Measurements from ENCODE around the gene KNDC1. TPM values are rescaled to one million over a fixed set of nuclear protein-coding genes. Genes with fewer than 3 reads are reported as not detected.

Gene KNDC1
- total RNA-seq, 1 donor from 2014 or later = not detected

GRCh38 chr10:133196936-133197758, 37.1 kb downstream of the KNDC1 start:
- intact Hi-C loops (cut with DNase I) = no loop called here
- DNase-seq (ENCODE audit: missing footprints) (peak; percentile 33), ATAC-seq (no peak)

- no peak for ATAC-seq
- intact Hi-C loops (cut with DNase I) = no loop called here
- DNase-seq (ENCODE audit: missing footprints) = peak; percentile 58
These were observed 37.8 kb downstream of the KNDC1 start for GRCh38 chr10:133197786-133198185.

GRCh38 chr10:133198206-133198605, 38.2 kb downstream of the KNDC1 start:
- intact Hi-C loops (cut with DNase I) = no loop called here
- no peak for ATAC-seq
- DNase-seq (ENCODE audit: missing footprints) = peak; percentile 7

GRCh38 chr10:133198621-133199487, 38.8 kb downstream of the KNDC1 start:
- intact Hi-C loops (cut with DNase I) = no loop called here
- ATAC-seq = no peak
- DNase-seq (ENCODE audit: missing footprints) = peak; percentile 50

GRCh38 chr10:133199488-133199885, 39.5 kb downstream of the KNDC1 start:
- DNase-seq (ENCODE audit: missing footprints) (no peak), ATAC-seq (no peak)
- intact Hi-C loops (cut with DNase I) = no loop called here

GRCh38 chr10:133199992-133200611, 40.1 kb downstream of the KNDC1 start:
- DNase-seq (ENCODE audit: missing footprints) (peak; percentile 46), ATAC-seq (no peak)
- intact Hi-C loops (cut with DNase I) = no loop called here

- intact Hi-C loops (cut with DNase I) = no loop called here
- DNase-seq (ENCODE audit: missing footprints) (no peak), ATAC-seq (no peak)
These were observed 40.6 kb downstream of the KNDC1 start for GRCh38 chr10:133200621-133201031.

- intact Hi-C loops (cut with DNase I) = no loop called here
- ATAC-seq (no peak), DNase-seq (ENCODE audit: missing footprints) (no peak)
These were observed 41.3 kb downstream of the KNDC1 start for GRCh38 chr10:133201151-133201947.

- ATAC-seq (no peak), DNase-seq (ENCODE audit: missing footprints) (no peak)
- intact Hi-C loops (cut with DNase I) = no loop called here
These were observed 42.1 kb downstream of the KNDC1 start for GRCh38 chr10:133201948-133202725.

- ATAC-seq (no peak), DNase-seq (ENCODE audit: missing footprints) (no peak)
- intact Hi-C loops (cut with DNase I) = no loop called here
These were observed 43.0 kb downstream of the KNDC1 start for GRCh38 chr10:133202778-133203651.

- intact Hi-C loops (cut with DNase I) = no loop called here
- ATAC-seq = no peak
- DNase-seq (ENCODE audit: missing footprints) = peak; percentile 54
These were observed 43.7 kb downstream of the KNDC1 start for GRCh38 chr10:133203652-133204195.

GRCh38 chr10:133204226-133205015, 44.4 kb downstream of the KNDC1 start:
- intact Hi-C loops (cut with DNase I) = no loop called here
- ATAC-seq = no peak
- DNase-seq (ENCODE audit: missing footprints) = peak; percentile 40

- intact Hi-C loops (cut with DNase I) = no loop called here
- ATAC-seq = no peak
- peak; percentile 54 for DNase-seq (ENCODE audit: missing footprints)
These were observed 45.1 kb downstream of the KNDC1 start for GRCh38 chr10:133205146-133205545.

GRCh38 chr10:133206356-133207040, 46.5 kb downstream of the KNDC1 start:
- DNase-seq (ENCODE audit: missing footprints) (peak; percentile 41), ATAC-seq (no peak)
- intact Hi-C loops (cut with DNase I) = no loop called here

GRCh38 chr10:133207041-133207600, 47.1 kb downstream of the KNDC1 start:
- intact Hi-C loops (cut with DNase I) = no loop called here
- DNase-seq (ENCODE audit: missing footprints) = peak; percentile 35
- no peak for ATAC-seq
